Measurements from ENCODE around the gene MUC5AC. TPM values are rescaled to one million over a fixed set of nuclear protein-coding genes. Genes with fewer than 3 reads are reported as not detected.

Gene MUC5AC
- polyA plus RNA-seq, 1 donor from 2014 or later = not detected

DNA sequence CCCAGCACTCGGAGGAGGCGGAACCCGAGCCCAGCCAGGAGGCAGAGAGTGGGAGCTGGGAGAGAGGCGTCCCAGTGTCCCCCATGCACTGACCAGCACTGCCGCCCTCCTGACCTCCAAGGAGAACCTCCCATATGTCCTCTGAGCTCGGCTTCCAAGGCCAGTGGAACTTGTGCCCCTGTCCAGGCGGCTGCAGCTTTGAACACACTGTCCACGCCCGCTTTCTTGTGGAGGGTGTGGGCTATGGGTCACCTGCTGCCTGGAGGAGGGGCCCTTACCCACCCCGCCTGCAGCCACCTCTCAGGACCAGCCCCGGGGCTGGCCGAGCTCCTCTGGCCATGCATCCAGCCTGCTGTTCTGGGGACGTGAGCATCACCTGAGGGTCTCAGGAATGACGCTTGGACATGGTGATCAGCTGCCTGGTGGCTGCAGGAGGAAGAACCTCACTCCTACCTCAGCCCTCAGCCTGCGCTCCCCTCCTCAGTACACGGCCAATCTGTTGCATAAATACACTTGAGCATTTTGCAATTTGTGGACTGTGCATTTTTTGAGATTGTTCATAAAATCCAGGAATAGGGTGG lies 42.9 kb downstream of the MUC5AC start:
- TF ChIP-seq, protein P1, sequence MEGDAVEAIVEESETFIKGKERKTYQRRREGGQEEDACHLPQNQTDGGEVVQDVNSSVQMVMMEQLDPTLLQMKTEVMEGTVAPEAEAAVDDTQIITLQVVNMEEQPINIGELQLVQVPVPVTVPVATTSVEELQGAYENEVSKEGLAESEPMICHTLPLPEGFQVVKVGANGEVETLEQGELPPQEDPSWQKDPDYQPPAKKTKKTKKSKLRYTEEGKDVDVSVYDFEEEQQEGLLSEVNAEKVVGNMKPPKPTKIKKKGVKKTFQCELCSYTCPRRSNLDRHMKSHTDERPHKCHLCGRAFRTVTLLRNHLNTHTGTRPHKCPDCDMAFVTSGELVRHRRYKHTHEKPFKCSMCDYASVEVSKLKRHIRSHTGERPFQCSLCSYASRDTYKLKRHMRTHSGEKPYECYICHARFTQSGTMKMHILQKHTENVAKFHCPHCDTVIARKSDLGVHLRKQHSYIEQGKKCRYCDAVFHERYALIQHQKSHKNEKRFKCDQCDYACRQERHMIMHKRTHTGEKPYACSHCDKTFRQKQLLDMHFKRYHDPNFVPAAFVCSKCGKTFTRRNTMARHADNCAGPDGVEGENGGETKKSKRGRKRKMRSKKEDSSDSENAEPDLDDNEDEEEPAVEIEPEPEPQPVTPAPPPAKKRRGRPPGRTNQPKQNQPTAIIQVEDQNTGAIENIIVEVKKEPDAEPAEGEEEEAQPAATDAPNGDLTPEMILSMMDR (IDR thresholded peaks at IDR 0.05; ENCODE audit: poor library complexity, severe bottlenecking) = no peak
- TF ChIP-seq REST (IDR thresholded peaks at IDR 0.05; ENCODE audit: borderline replicate concordance) = no peak
- no peak for TF ChIP-seq EP300 (conservative IDR thresholded peaks at IDR 0.05; ENCODE audit: poor library complexity, severe bottlenecking)
- no peak for TF ChIP-seq RAD21 (conservative IDR thresholded peaks at IDR 0.05)
- TF ChIP-seq MXI1 (conservative IDR thresholded peaks at IDR 0.05; ENCODE audit: poor library complexity, severe bottlenecking) = no peak
- no peak for TF ChIP-seq EZH2 (IDR thresholded peaks at IDR 0.05; ENCODE audit: borderline replicate concordance, insufficient read depth, low read length, poor library complexity, severe bottlenecking)
- TF ChIP-seq SMC3 (conservative IDR thresholded peaks at IDR 0.05; ENCODE audit: poor library complexity) = no peak
- TF ChIP-seq TAF1 (IDR thresholded peaks at IDR 0.05; ENCODE audit: low read depth) = no peak
- TF ChIP-seq POLR2AphosphoS5 (IDR thresholded peaks at IDR 0.05) = no peak
- Histone ChIP-seq H2AFZ (ENCODE audit: low read depth, low read length) (no peak overlapping the region), H3K9me2 (ENCODE audit: insufficient read depth, low read length) (no peaks in the 10 kb centered on the region), H3K36me3 (ENCODE audit: insufficient read depth, low read length) (no peaks in the 10 kb centered on the region), H3K9me3 (ENCODE audit: low read length) (no peaks in the 10 kb centered on the region), H3K27ac (ENCODE audit: low read length) (no peak overlapping the region), H3K4me3 (ENCODE audit: low read length) (no peak overlapping the region), H3K9ac (ENCODE audit: low read length) (no peak overlapping the region), H3K27me3 (ENCODE audit: insufficient read depth, low read depth, low read length) (no peaks in the 10 kb centered on the region), H3K4me2 (ENCODE audit: low read length) (no peak overlapping the region), H3F3A (ENCODE audit: insufficient read depth, low read length, poor library complexity, severe bottlenecking) (no peaks in the 10 kb centered on the region), H4K20me1 (ENCODE audit: insufficient read depth) (no peaks in the 10 kb centered on the region), H3K79me2 (replicated peaks; ENCODE audit: insufficient read depth, low read length) (no peaks in the 10 kb centered on the region)

- Histone ChIP-seq H3K27me3 (ENCODE audit: insufficient read depth, low read depth, low read length) (no peaks in the 10 kb centered on the region), H4K20me1 (ENCODE audit: insufficient read depth) (no peaks in the 10 kb centered on the region), H2AFZ (ENCODE audit: low read depth, low read length) (no peak overlapping the region), H3K4me3 (ENCODE audit: low read length) (no peak overlapping the region), H3F3A (ENCODE audit: insufficient read depth, low read length, poor library complexity, severe bottlenecking) (no peaks in the 10 kb centered on the region), H3K4me2 (ENCODE audit: low read length) (no peak overlapping the region), H3K79me2 (replicated peaks; ENCODE audit: insufficient read depth, low read length) (no peaks in the 10 kb centered on the region), H3K9me3 (ENCODE audit: low read length) (no peaks in the 10 kb centered on the region), H3K27ac (ENCODE audit: low read length) (no peak overlapping the region), H3K36me3 (ENCODE audit: insufficient read depth, low read length) (no peaks in the 10 kb centered on the region), H3K9ac (ENCODE audit: low read length) (no peak overlapping the region), H3K9me2 (ENCODE audit: insufficient read depth, low read length) (no peaks in the 10 kb centered on the region)
- TF ChIP-seq RAD21 (conservative IDR thresholded peaks at IDR 0.05) (no peak), EP300 (conservative IDR thresholded peaks at IDR 0.05; ENCODE audit: poor library complexity, severe bottlenecking) (no peak), EZH2 (IDR thresholded peaks at IDR 0.05; ENCODE audit: borderline replicate concordance, insufficient read depth, low read length, poor library complexity, severe bottlenecking) (no peak), POLR2AphosphoS5 (IDR thresholded peaks at IDR 0.05) (no peak), MXI1 (conservative IDR thresholded peaks at IDR 0.05; ENCODE audit: poor library complexity, severe bottlenecking) (no peak), SMC3 (conservative IDR thresholded peaks at IDR 0.05; ENCODE audit: poor library complexity) (no peak), REST (IDR thresholded peaks at IDR 0.05; ENCODE audit: borderline replicate concordance) (no peak), TAF1 (IDR thresholded peaks at IDR 0.05; ENCODE audit: low read depth) (no peak)
- TF ChIP-seq, protein P1 (IDR thresholded peaks at IDR 0.05; ENCODE audit: poor library complexity, severe bottlenecking) = no peak
Observed at GRCh38 chr11:1201395-1202153, 43.8 kb downstream of the MUC5AC start.
